ENCODE measurements around the gene TXNDC2.

The TXNDC2 gene

GRCh38 chr18:9860682-9861081 is 25.1 kb upstream of the TXNDC2 start:
- no peak for DNase-seq (ENCODE audit: low spot score)

GRCh38 chr18:9861157-9861556 is 24.6 kb upstream of the TXNDC2 start:
- DNase-seq (ENCODE audit: low spot score), result no peak

- no peak for DNase-seq (ENCODE audit: low spot score)
These were observed 23.8 kb upstream of the TXNDC2 start for GRCh38 chr18:9861933-9862332.

GRCh38 chr18:9862686-9863085 is 23.1 kb upstream of the TXNDC2 start:
- DNase-seq (ENCODE audit: low spot score), result no peak

- no peak for DNase-seq (ENCODE audit: low spot score)
These were observed 22.5 kb upstream of the TXNDC2 start for GRCh38 chr18:9863282-9863681.

GRCh38 chr18:9865764-9866490 is 19.8 kb upstream of the TXNDC2 start:
- DNase-seq (ENCODE audit: low spot score), result no peak

- DNase-seq (ENCODE audit: low spot score), result no peak
These were observed 19.1 kb upstream of the TXNDC2 start for GRCh38 chr18:9866627-9867026.

- DNase-seq (ENCODE audit: low spot score), result no peak
These were observed 18.6 kb upstream of the TXNDC2 start for GRCh38 chr18:9867071-9867594.

GRCh38 chr18:9868857-9869714 is 16.7 kb upstream of the TXNDC2 start:
- no peak for DNase-seq (ENCODE audit: low spot score)

- no peak for DNase-seq (ENCODE audit: low spot score)
These were observed 15.9 kb upstream of the TXNDC2 start for GRCh38 chr18:9869715-9870430.

GRCh38 chr18:9870431-9871008 is 15.3 kb upstream of the TXNDC2 start:
- DNase-seq (ENCODE audit: low spot score), result no peak

GRCh38 chr18:9871244-9871746 is 14.5 kb upstream of the TXNDC2 start:
- no peak for DNase-seq (ENCODE audit: low spot score)

GRCh38 chr18:9872823-9873222 is 12.9 kb upstream of the TXNDC2 start:
- no peak for DNase-seq (ENCODE audit: low spot score)

- DNase-seq (ENCODE audit: low spot score), result no peak
These were observed 11.0 kb upstream of the TXNDC2 start for GRCh38 chr18:9874728-9875127.

- no peak for DNase-seq (ENCODE audit: low spot score)
These were observed 9.4 kb upstream of the TXNDC2 start for GRCh38 chr18:9876212-9876866.

GRCh38 chr18:9876867-9877654 is 8.7 kb upstream of the TXNDC2 start:
- no peak for DNase-seq (ENCODE audit: low spot score)

GRCh38 chr18:9877655-9878014 is 8.1 kb upstream of the TXNDC2 start:
- DNase-seq (ENCODE audit: low spot score), result no peak

- DNase-seq (ENCODE audit: low spot score), result no peak
These were observed 7.7 kb upstream of the TXNDC2 start for GRCh38 chr18:9878095-9878494.

GRCh38 chr18:9878783-9879242 is 7.0 kb upstream of the TXNDC2 start:
- DNase-seq (ENCODE audit: low spot score), result no peak

- no peak for DNase-seq (ENCODE audit: low spot score)
These were observed 1.7 kb upstream of the TXNDC2 start for GRCh38 chr18:9884090-9884489.
